K562 (cell line): ENCODE results near the gene TOR1A. TPM values are rescaled to one million over a fixed set of nuclear protein-coding genes. Genes with fewer than 3 reads are reported as not detected.
A peak's percentile ranks its signal among the peaks of the same experiment; 100 is the strongest.

Experiments used
- ATAC-seq: fragments of 200-7000 bp; cut with Tn5 transposase; 3 replicates; pipeline ENCODE4 v1.9.1; 2020; ENCODE audit warnings: moderate library complexity
- BruUV-seq: library from RNA; stranded (reverse); fragments of 400-500 nt; replicated peaks from 2 replicates; lab custom pipeline; 2021; lab: Mats Ljungman, UMichigan
- CTCF ChIA-PET: fragments of 300-600 bp; formaldehyde crosslinking; extraction: SDS; loops from one replicate; lab custom pipeline; 2021; ENCODE audit warnings: low intra/inter-chr PET ratio; lab: Yijun Ruan, JAX
- POLR2A ChIA-PET: fragments of 300-600, 350-650 bp; sonication (Branson Sonifier 250); formaldehyde crosslinking; extraction: SDS; loops from one replicate; lab custom pipeline; 2021; ENCODE audit warnings: antibody characterized with exemption, inconsistent platforms; lab: Yijun Ruan, JAX
- DNase-seq, 4 experiments: peaks; one replicate each; pipeline versions ENCODE4 v3.0.0 to v3.0.0-alpha.2; 2011 to 2018; ENCODE audit warnings: low spot score in 3 of 4, mixed read lengths in 3 of 4; ENCODE audit errors: extremely low read depth in 1 of 4
- FAIRE-seq: peaks from 2 replicates; lab custom pipeline; 2011; peaks lifted over from hg19 to GRCh38; lab: Jason Lieb, UNC
- H2AFZ ChIP-seq: 2 replicates; pipeline ENCODE4 v1.6.0; 2011; ENCODE audit warnings: low read depth, low read length, control low read depth, inconsistent platforms
- H3K27ac ChIP-seq: fragments of 200-600 bp; 3 replicates; pipeline ENCODE4 v1.8.0; 2011; ENCODE audit warnings: low read depth, mild to moderate bottlenecking, control low read depth, inconsistent platforms, low read length, moderate library complexity, mixed read lengths; ENCODE audit errors: extremely low read depth
- H3K27me3 ChIP-seq, 2 experiments: fragments of 300-600 bp in 1 of 2; 2 replicates in 1 of 2; 3 replicates in 1 of 2; pipeline versions ENCODE4 v1.6.0 to v1.8.0; 2011; ENCODE audit warnings: inconsistent platforms in 2 of 2, low read length in 2 of 2, mild to moderate bottlenecking in 1 of 2, mixed read lengths in 1 of 2, moderate library complexity in 1 of 2; ENCODE audit not compliant: control insufficient read depth in 2 of 2, insufficient read depth in 2 of 2
- H3K36me3 ChIP-seq: fragments of 300-600 bp; 3 replicates; pipeline ENCODE4 v1.8.0; 2011; ENCODE audit warnings: mild to moderate bottlenecking, low read length, inconsistent platforms; ENCODE audit not compliant: control insufficient read depth, insufficient read depth
- H3K4me1 ChIP-seq, 2 experiments: fragments of 200-600 bp in 1 of 2; replicated peaks in 1 of 2; 2 replicates in 1 of 2; 3 replicates in 1 of 2; pipeline versions ENCODE4 v1.5.1 to v1.8.0; 2011; ENCODE audit warnings: inconsistent platforms in 2 of 2, low read length in 2 of 2, mild to moderate bottlenecking in 1 of 2, mixed read lengths in 1 of 2, moderate library complexity in 1 of 2; ENCODE audit not compliant: control insufficient read depth in 2 of 2, insufficient read depth in 2 of 2
- H3K4me2 ChIP-seq: 2 replicates; pipeline ENCODE4 v1.6.1; 2011; ENCODE audit warnings: low read length, control low read depth, inconsistent platforms, mixed read lengths; ENCODE audit not compliant: insufficient read depth
- H3K4me3 ChIP-seq: fragments of 200-600 bp; sonication (generic), shearing (Covaris generic); 2 replicates; pipeline ENCODE4 v1.5.1; 2016; ENCODE audit warnings: control low read depth, inconsistent platforms
- H3K79me2 ChIP-seq: fragments of 200-600 bp; 3 replicates; pipeline ENCODE4 v1.8.0; 2011; ENCODE audit warnings: low read length, inconsistent platforms; ENCODE audit not compliant: control insufficient read depth, insufficient read depth
- H3K9ac ChIP-seq, 2 experiments: 2 replicates each; pipeline versions ENCODE4 v1.6.0 to v1.6.1; 2011; ENCODE audit warnings: low read depth in 2 of 2, low read length in 2 of 2, control low read depth in 1 of 2, inconsistent platforms in 1 of 2, mild to moderate bottlenecking in 1 of 2, mixed read lengths in 1 of 2; ENCODE audit not compliant: insufficient read depth in 1 of 2
- H3K9me1 ChIP-seq: one replicate; pipeline ENCODE4 v1.6.0; 2011; ENCODE audit warnings: inconsistent platforms, mild to moderate bottlenecking, low read length, moderate library complexity; ENCODE audit not compliant: control insufficient read depth, insufficient read depth
- H3K9me3 ChIP-seq: replicated peaks from 2 replicates; pipeline ENCODE4 v1.5.1; 2011; ENCODE audit warnings: low read depth, low read length, inconsistent platforms; ENCODE audit not compliant: control insufficient read depth, insufficient read depth
- H4K20me1 ChIP-seq: replicated peaks from 2 replicates; pipeline ENCODE4 v1.6.1; 2011; ENCODE audit warnings: low read length, inconsistent platforms, mixed read lengths; ENCODE audit not compliant: control insufficient read depth, insufficient read depth
- ESRRA ChIP-seq: fragments of 450-650 bp; IDR thresholded peaks from 2 replicates; pipeline ENCODE4 v1.6.1; 2014; ENCODE audit warnings: low read depth, mild to moderate bottlenecking, moderate library complexity, borderline replicate concordance
- LARP7 ChIP-seq: fragments of 450-650 bp; IDR thresholded peaks from 2 replicates; pipeline ENCODE4 v1.6.1; 2016
- POLR2AphosphoS2 ChIP-seq: IDR thresholded peaks from 2 replicates; pipeline ENCODE4 v1.6.1; 2012; ENCODE audit warnings: low read length, improper control_type of control experiment
- POLR2G ChIP-seq: fragments of 200-400 bp; formaldehyde crosslinking; IDR thresholded peaks from 2 replicates; pipeline ENCODE4 v1.6.1; 2017; ENCODE audit warnings: low read depth, mild to moderate bottlenecking, antibody characterized with exemption, low read length, moderate library complexity
- TFAP4 ChIP-seq: sonication (generic); formaldehyde crosslinking; IDR thresholded peaks from 2 replicates; pipeline ENCODE4 v1.8.0; 2022; ENCODE audit warnings: missing genetic modification reagents, mild to moderate bottlenecking, moderate library complexity, borderline replicate concordance
- ZNF740 ChIP-seq, 3 experiments: fragments of 200-800 bp in 1 of 3; sonication (Bioruptor generic) in 1 of 3; sonication (generic) in 1 of 3; formaldehyde crosslinking in 1 of 3; IDR thresholded peaks; 2 replicates each; pipeline versions ENCODE4 v1.6.1 to v1.8.0; 2016 to 2022; ENCODE audit warnings: mild to moderate bottlenecking in 2 of 3, missing compliant biosample characterization in 2 of 3, missing genetic modification characterization in 2 of 3, missing genetic modification reagents in 1 of 3
- WGBS: fragments of 100-300 bp; shearing (Covaris generic); methylation state at CpG from one replicate; pipeline ENCODE4 v1.1.6; 2016; ENCODE audit warnings: low coverage, mixed read lengths; ENCODE audit not compliant: insufficient coverage; ENCODE audit errors: missing lambda C conversion rate; 5-methylcytosine and 5-hydroxymethylcytosine counted together
- in situ Hi-C: fragments of 300-500 bp; cut with MboI; formaldehyde crosslinking; loops from 4 replicates; pipeline ENCODE4 v1.15.0; 2018; ENCODE audit warnings: inconsistent platforms, mixed read lengths
- intact Hi-C: fragments of 100-400 bp; cut with micrococcal nuclease; formaldehyde crosslinking; loops from 2 replicates; pipeline ENCODE4 v1.14.2; 2022
- polyA plus RNA-seq, 8 experiments: library from polyadenylated mRNA; depleted of rRNA in 4 of 8; stranded (reverse) in 5 of 8; unstranded in 3 of 8; fragments of >200 nt; fragmentation: Nextera tagmentation in 2 of 8; fragmentation: Illumina TruSeq in 1 of 8; extraction: Ambion mirVana in 2 of 8; extraction: Trizol in 1 of 8; gene quantifications; 2 replicates each; pipeline versions ENCODE4 v1.2.1 to v1.2.3, GENCODE V29; 2011 to 2014; ENCODE audit warnings: inconsistent platforms in 1 of 8, missing spikeins in 1 of 8
- total RNA-seq, 7 experiments: library from RNA; depleted of rRNA in 6 of 7; stranded (reverse); fragments of >200 nt in 6 of 7; fragmentation: Illumina TruSeq in 2 of 7; extraction: Trizol in 2 of 7; gene quantifications; 2 replicates each; pipeline versions ENCODE4 v1.2.1 to v1.2.3, GENCODE V29; 2011 to 2021; ENCODE audit warnings: low replicate concordance in 1 of 7

Gene TOR1A
- total and polyA plus RNA-seq, 9 of the 15 experiments (the other 6 are each of a cell fraction or from before 2014, with no cell fraction given), result 4.5 to 85.8 (median 51.3) TPM

- no peak for FAIRE-seq
- CTCF ChIA-PET, result no interaction called here
Observed at GRCh38 chr9:129810788-129811187, 13.1 kb downstream of the TOR1A start.

DNA sequence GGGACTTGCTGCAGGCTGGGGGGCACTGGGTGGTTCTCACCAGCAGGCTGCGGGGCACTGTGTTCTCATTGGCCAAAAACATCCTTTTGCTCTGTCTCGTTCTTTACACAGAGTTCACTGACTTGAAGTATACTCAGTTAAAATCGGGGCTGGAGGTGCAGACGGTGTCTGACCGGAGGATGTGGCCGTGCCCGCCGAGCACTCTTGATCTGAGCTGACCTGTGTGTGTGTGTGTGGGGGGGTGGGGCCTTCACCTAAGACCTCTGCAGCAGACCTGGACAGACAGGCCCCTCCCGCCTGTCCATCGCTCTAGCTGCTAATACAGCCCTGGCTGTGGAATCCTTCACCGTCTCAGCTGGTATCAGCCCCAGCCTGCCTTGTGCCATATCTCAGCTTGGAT is 13.8 kb downstream of the TOR1A start:
- ChIA-PET POLR2A (interaction anchor here (0.6 to 5.8 kb wide), 6 partner anchors 8 to 1983 kb away, joined by 3 to 49 read pairs (median 5); partner anchors contain the start of gene TOR1A), CTCF (no interaction called here)
- Histone ChIP-seq H3K4me3 (no peak overlapping the region), H3K9ac (no peak overlapping the region; a peak in 1 of 4 replicates), H3K4me2 (no peak overlapping the region), H3K27ac (no peak overlapping the region), H3K9me3 (no peaks in the 10 kb centered on the region), H3K27me3 (no peaks in the 10 kb centered on the region), H4K20me1 (peaks cover 8% of the 10 kb centered on the region), H3K79me2 (no peaks in the 10 kb centered on the region), H3K36me3 (peaks cover 86% of the 10 kb centered on the region), H3K4me1 (peaks cover 4 to 13% of the 10 kb centered on the region in 2 experiments; a peak in 3 of 5 replicates), H3K9me1 (peaks cover 6% of the 10 kb centered on the region), H2AFZ (no peak overlapping the region)
- DNase-seq (peak in 1 of 4 experiments; percentile 33), FAIRE-seq (no peak), ATAC-seq (peak; percentile 19; the same call in 2 of the 3 replicates)
- BruUV-seq, result no TSS peak
- 82% methylated on average over 11 of the region's 11 CpGs for WGBS
- in situ Hi-C loops (no loop called here), intact Hi-C loops (no loop called here)
- TF ChIP-seq ZNF740 (CRISPR knock-in tag; IDR thresholded peaks at IDR 0.05), result peak; percentile 77; the same call in 1 of the 2 replicates
- no peak for TF ChIP-seq ZNF740 (tag; IDR thresholded peaks at IDR 0.05)
- TF ChIP-seq POLR2G, result peak; percentile 45
- TF ChIP-seq LARP7, result no peak
- TF ChIP-seq TFAP4 (CRISPR knock-in tag), result 0 out of 2 replicates have a peak, but pooled peaks have one; percentile 1

More at GRCh38 chr9:129810788-129811187, 13.1 kb downstream of the TOR1A start:
- Histone ChIP-seq H3K36me3 (peaks cover 87% of the 10 kb centered on the region), H3K27me3 (no peaks in the 10 kb centered on the region), H4K20me1 (peaks cover 8% of the 10 kb centered on the region), H3K9me3 (no peaks in the 10 kb centered on the region), H2AFZ (no peak overlapping the region), H3K9ac (no peak overlapping the region; a peak in 1 of 4 replicates), H3K4me1 (peaks cover 4 to 17% of the 10 kb centered on the region in 2 experiments; a peak in 3 of 5 replicates), H3K79me2 (no peaks in the 10 kb centered on the region), H3K9me1 (peaks cover 6% of the 10 kb centered on the region), H3K27ac (no peak overlapping the region), H3K4me2 (no peak overlapping the region), H3K4me3 (no peak overlapping the region)
- in situ Hi-C loops, result no loop called here
- DNase-seq (no peak), ATAC-seq (no peak)
- TF ChIP-seq POLR2AphosphoS2, result 0 out of 2 replicates have a peak, but pooled peaks have one; percentile 3
- TF ChIP-seq ESRRA, result no peak
- intact Hi-C loops, result no loop called here
- WGBS, result 73% methylated on average over 6 of the region's 6 CpGs
- POLR2A ChIA-PET, result interaction anchor here (0.5 to 5.8 kb wide), 9 partner anchors 12 to 1113 kb away, joined by 3 to 49 read pairs (median 5); partner anchors contain the start of gene TOR1A
- BruUV-seq, result no TSS peak
